GM12891 (cell line): Measurements from ENCODE around the gene SMIM27.

ENCODE experiments used
- POLR2A ChIP-seq: IDR thresholded peaks from 2 replicates; pipeline ENCODE4 v1.6.1; 2011; ENCODE audit warnings: low read depth, low read length, control low read depth
- POLR2AphosphoS5 ChIP-seq: IDR thresholded peaks from 2 replicates; pipeline ENCODE4 v1.6.1; 2011; ENCODE audit warnings: low read depth, low read length, control low read depth
- TAF1 ChIP-seq: IDR thresholded peaks from 2 replicates; pipeline ENCODE4 v1.6.1; 2011; ENCODE audit warnings: low read depth, low read length, control low read depth

- no peak for TF ChIP-seq POLR2AphosphoS5
- no peak for TF ChIP-seq POLR2A
- TF ChIP-seq TAF1: no peak
Observed at GRCh38 chr9:32580631-32581300, 28.6 kb downstream of the SMIM27 start.
